Measurements from ENCODE around the gene MRNIP.

Gene MRNIP

GRCh38 chr5:179858586-179859427 is at the start of gene MRNIP:
Gene MRNIP (minus strand): TSS chr5:179858817. CDS start chr5:179858796, 21 bp downstream.
- peak; percentile 76 for DNase-seq (ENCODE audit: extremely low read depth, low read depth)

GRCh38 chr5:179907556-179908324 is 49.1 kb upstream of the MRNIP start, which contains the start of gene TBC1D9B:
Gene TBC1D9B (minus strand): TSS chr5:179907897. CDS start chr5:179907821, 76 bp downstream.
- no peak; the same call in 1 of the 2 replicates for TF ChIP-seq CTCF (IDR thresholded peaks at IDR 0.05; ENCODE audit: low read depth, low read length)
- peak; percentile 12 for DNase-seq (ENCODE audit: extremely low read depth, low read depth)

More at GRCh38 chr5:179858586-179859427, at the start of gene MRNIP:
- peak; percentile 8 for TF ChIP-seq CTCF (IDR thresholded peaks at IDR 0.05; ENCODE audit: low read depth, low read length)

GRCh38 chr5:179906795-179907555 is 48.4 kb upstream of the MRNIP start:
- no peak for DNase-seq (ENCODE audit: extremely low read depth, low read depth)
- no peak for TF ChIP-seq CTCF (IDR thresholded peaks at IDR 0.05; ENCODE audit: low read depth, low read length)

- DNase-seq (ENCODE audit: extremely low read depth, low read depth) = no peak
- no peak for TF ChIP-seq CTCF (IDR thresholded peaks at IDR 0.05; ENCODE audit: low read depth, low read length)
These were observed 47.7 kb upstream of the MRNIP start for GRCh38 chr5:179906294-179906794.

- no peak for DNase-seq (ENCODE audit: extremely low read depth, low read depth)
These were observed 46.5 kb upstream of the MRNIP start for GRCh38 chr5:179905161-179905560.

More at GRCh38 chr5:179905161-179905560, 46.5 kb upstream of the MRNIP start:
- no peak for TF ChIP-seq CTCF (IDR thresholded peaks at IDR 0.05; ENCODE audit: low read depth, low read length)
